Lung microvascular endothelial cell (primary cell): ENCODE measurements around the gene DNAJC27. TPM values are rescaled to one million over a fixed set of nuclear protein-coding genes. Genes with fewer than 3 reads are reported as not detected.

Experiments used
- DNase-seq, 2 donors: peaks; one replicate each; pipeline versions ENCODE4 v3.0.0 to v3.0.0-alpha.2; 2010; ENCODE audit warnings: low read depth in 2 of 2
- total RNA-seq: library from RNA; depleted of rRNA; stranded (reverse); fragments of >200 nt; gene quantifications from 2 replicates; pipeline ENCODE4 v1.2.1, GENCODE V29; 2014

Gene DNAJC27
- total RNA-seq, 1 donor from 2014 or later = 1.6 TPM

DNA sequence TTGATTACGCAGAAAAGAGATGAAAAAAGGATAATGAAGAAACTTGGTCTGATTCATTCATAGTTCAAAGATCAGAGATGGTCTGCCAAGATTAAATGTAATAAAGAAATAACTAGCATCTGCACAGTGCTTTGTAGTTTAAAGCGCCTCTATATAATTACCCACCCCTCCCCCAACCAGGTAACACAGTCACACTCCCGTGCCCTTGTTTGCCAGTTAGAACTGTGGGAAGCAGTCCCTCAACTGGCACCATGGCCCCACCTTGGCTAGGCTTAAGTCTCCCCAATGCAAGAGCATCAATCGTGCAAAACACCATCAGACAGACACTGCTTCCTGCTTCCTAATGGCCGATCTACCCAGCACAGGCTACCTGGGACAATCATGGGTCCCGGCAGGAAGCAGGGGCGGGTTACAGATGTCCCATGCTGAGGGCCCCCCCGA is 63.3 kb downstream of the DNAJC27 start:
- no peak for DNase-seq

DNA sequence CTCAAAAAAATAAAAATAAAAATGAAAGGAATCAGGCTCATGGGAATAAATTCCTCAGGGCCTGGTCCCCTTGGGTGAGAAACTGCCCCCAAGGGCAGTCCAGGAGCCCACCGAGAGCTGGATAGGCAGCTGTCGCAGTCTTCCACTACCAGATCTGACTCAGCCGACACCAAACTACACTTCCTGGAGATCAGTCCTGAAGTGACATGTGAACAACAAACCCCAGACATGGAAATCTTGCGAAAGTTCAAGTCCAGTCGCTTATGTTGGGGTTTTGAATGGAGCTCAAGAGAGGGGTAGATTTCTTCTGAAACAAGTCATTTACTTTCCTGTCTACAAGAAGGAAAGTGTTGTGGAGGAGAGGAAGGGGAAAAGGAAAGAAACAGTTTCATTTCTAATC is 64.6 kb downstream of the DNAJC27 start:
- peak in 1 of 2 donors; percentile 83 for DNase-seq

DNA sequence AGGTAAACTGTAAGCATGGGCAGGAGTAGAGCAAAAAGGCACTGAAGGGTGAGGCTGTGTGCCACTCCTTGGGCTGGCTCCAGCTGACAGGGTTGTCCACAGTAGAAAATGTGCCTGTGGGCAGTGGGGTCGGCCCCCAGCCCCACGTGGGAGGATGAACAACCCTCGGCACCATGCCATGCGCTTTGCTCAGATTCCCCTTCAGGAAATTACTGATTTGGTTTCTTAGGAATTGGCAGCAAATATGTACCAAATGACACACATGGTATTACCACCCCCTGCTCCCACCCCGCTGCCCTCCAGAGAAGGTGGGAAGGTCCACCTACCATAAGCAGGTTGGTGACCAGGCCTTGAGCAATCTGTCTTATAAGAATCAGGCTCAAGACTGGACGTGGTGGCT is 65.3 kb downstream of the DNAJC27 start:
- DNase-seq = no peak

DNA sequence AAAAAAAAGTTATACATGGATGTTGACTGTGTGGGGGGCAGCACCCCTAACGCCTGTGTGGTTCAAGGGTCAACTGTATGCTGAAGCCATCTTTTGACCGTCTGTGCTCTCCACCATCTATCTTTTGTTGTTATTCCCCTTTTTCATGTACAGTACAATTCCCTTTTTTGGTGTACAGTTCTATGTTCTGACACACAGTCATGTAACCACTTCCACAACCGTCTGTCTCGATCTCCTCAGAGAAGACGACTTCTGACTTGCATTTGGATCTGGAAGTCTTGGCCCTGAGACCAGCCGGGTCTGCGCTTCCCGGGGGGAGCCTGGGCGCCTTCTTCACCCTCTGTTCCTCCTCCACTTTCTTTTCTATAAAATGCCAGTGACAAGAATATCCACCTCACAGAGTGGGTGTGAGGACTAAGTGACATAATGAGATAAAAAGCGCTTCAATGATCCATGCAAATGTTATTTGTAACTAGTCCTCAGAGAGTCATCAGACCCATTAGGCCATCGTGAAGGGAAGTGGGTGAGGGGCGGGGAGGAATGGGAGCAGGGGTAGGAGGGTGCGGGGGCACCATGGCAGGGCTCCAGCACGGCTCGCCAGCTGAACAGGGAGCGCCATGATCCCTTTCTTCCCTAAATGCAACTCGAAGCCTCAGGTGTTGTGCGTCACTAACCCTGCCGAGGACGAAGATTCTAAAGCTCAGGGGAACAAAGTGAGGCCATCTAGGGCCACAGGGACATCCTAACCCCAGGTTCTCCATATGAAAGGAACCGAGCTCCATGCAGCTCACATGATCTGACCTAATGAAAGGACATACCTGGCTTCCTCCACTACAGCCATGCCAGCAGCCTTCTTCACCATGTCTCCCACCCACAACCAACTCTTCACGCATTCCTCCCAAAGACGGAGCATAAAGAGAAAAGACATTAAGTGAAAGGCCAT is 68.3 kb downstream of the DNAJC27 start:
- DNase-seq = no peak

DNA sequence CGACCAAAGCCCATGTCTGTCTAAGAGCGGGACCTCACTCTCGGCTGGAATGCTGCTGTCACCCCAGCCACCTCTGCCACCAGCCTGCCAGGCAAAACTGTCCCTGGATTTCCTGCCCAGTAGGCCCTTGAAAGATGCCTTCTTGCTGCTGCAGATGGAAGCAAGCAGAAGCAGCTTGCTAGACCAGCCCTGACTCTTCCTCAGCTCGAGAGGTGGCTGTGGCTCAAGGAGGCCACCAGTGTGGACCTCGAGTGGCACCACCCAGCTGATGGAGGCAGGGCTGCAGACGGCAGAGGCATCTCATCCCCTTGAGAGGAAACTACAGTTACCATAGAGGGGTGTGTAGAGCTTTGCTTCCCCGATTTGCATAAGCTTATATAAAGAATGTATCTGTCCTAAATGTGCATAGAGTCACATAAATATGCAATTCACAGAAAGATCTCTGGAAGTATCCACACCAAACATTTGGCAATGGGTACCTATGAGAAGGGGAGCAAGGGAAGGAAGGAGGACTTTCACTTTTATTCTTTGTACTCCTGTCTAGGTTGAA is 72.3 kb downstream of the DNAJC27 start:
- DNase-seq = no peak

DNA sequence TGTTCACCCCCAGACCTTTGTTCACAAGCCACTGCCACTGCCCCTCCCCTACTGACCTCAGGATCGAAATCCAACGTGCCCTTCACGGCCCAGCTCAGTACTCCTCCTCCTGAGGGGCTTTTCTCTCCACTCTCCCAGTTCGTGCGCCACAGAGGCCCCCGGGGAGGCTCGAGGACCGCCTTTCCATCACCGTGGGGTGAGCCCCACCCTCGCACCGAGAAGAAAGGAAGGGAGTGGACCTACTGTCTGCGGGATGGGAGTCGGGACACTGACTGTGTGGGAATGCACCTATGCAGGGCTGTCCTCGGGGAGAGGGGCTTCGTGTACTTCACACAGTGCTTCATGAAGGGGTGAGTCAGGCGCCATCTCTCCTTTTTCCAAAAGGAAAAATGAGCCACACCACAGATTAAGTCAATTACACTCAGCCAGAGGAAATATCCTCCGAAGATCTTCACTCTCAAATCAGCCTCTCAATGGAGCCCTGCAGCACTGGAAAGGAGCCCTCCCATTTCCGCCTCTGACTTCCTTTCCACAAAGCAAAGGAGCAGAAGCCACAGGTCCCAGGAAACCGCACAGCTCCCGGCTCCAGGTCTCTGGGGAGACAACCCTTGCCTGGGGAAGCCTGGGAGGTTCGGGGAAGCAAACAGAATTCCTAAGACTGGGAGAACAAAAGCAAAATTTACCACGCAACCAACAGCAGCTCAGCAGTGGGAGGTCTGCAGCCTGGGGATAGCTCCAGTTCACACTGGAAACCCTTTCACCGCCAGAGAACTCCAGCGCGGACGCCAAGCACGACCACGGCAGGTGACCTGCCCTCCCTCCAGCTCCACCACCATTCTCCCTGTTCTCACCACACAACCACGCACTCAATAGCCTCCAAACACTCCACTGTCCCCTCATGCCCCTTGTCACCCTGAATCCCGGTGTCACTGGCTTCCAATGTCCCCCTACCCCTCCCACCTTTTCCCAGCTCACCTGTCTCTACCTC is 73.3 kb downstream of the DNAJC27 start:
- peak in 1 of 2 donors; percentile 24 for DNase-seq

DNA sequence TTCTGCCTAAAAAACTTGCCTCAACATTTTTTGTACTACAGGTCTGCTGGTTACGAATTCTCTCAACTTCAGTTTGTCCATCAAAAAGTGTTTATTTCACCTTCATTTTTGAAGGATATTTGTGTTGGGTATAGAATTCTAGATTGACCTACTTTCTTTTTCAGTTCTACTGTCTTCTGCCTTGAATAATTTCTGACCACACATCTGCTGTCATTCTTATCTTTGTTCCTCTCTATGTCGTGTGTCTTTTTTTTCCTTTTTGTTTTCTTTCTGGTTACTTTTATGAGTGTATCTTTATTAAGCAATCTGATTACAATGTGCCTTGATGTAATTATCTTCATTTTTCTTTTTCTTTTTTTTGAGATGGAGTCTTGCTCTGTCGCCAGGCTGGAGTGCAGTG is 77.0 kb downstream of the DNAJC27 start:
- DNase-seq = no peak

DNA sequence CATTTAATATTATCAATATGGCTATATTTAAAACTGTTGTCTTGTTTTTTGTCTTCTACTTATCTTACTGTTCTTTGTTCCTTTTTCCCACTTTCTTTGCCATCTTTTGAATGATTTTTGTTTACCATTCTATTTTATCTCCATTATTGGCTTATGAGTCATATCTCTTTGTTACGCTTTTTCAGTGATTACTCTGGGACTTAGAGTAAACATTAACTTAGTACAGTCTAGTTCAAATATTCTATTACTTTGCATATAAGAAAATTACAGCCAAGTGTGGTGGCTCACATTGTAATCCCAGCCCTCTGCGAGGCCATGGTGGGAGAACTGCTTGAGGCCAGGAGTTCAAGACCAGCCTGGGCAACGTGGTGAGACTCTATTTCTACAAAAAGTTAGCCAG is 77.8 kb downstream of the DNAJC27 start:
- no peak for DNase-seq

Other genes starting within 250 kb of the DNAJC27 start
- 37.3 and 42.5 TPM in 2 replicates for gene PTRHD1, start 178.6 kb downstream of the DNAJC27 start, total RNA-seq
- gene CENPO, start 178.5 kb downstream of the DNAJC27 start, total RNA-seq = 6.2 and 9.6 TPM in 2 replicates
- gene ADCY3, start 51.7 kb downstream of the DNAJC27 start, total RNA-seq = 5.2 and 15.5 TPM in 2 replicates
- 0.65 and 1.4 TPM in 2 replicates for gene EFR3B, start 70.1 kb upstream of the DNAJC27 start, total RNA-seq
- gene POMC, start 196.6 kb upstream of the DNAJC27 start, total RNA-seq = 0.22 and 0.99 TPM in 2 replicates